Breast epithelium (tissue), 3 donors: ENCODE data around the gene KIAA0513.

Experiments
- CTCF ChIP-seq, 3 donors: fragments of 450-650 bp; IDR thresholded peaks; one replicate each; pipeline ENCODE4 v1.5.1; 2016 to 2017; ENCODE audit warnings: antibody characterized with exemption in 3 of 3, mild to moderate bottlenecking in 3 of 3, moderate library complexity in 3 of 3
- POLR2A ChIP-seq: fragments of 450-650 bp; IDR thresholded peaks from one replicate; pipeline ENCODE4 v1.6.1; 2016; ENCODE audit warnings: antibody characterized with exemption, mild to moderate bottlenecking, moderate library complexity
- POLR2AphosphoS5 ChIP-seq, 3 donors: sonication (generic); formaldehyde crosslinking; IDR thresholded peaks; one replicate each; pipeline ENCODE4 v1.6.1; 2017; ENCODE audit warnings: antibody characterized with exemption in 3 of 3

DNA sequence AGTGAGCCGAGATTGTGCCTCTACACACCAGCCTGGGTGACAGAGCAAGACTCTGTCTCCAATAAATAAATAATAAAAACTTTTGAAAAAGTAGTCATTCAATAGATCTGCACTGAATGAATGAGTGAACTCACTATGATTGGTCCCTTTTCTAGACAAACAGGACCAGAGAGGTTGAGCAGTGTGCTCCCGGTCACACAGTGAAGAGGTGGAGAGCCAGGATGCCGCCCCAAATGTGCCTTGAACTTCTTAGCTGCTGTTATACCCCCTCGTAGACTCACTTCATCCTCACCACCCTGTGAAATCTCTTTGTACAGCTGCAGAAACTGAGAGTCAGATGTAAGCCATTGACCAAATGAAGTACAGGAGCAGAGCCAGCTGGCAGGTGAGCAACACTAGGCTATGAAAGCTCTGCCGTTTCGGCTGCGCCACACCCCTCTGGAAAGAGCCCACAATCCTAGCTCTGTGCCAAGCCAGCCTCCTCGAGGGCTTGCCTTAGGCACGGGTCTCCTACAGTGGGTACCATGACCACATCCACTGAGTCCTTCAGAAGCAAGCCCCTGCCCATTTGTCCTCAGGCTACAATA, 7.8 kb upstream of the KIAA0513 start:
- TF ChIP-seq CTCF (IDR thresholded peaks at IDR 0.05) (no peak), POLR2AphosphoS5 (IDR thresholded peaks at IDR 0.05) (no peak), POLR2A (no peak)
